VCaP (cell line): ENCODE measurements around the gene TMX3.

Experiments used
- H3K27ac ChIP-seq: fragments of 450-650 bp; 2 replicates; pipeline ENCODE4 v1.5.1; 2017
- TF ChIP-seq, protein P1 (sequence below): fragments of 450-650 bp; conservative IDR thresholded peaks from 2 replicates; pipeline ENCODE4 v1.5.1; 2017; ENCODE audit warnings: mild to moderate bottlenecking, moderate library complexity

The TMX3 gene

DNA sequence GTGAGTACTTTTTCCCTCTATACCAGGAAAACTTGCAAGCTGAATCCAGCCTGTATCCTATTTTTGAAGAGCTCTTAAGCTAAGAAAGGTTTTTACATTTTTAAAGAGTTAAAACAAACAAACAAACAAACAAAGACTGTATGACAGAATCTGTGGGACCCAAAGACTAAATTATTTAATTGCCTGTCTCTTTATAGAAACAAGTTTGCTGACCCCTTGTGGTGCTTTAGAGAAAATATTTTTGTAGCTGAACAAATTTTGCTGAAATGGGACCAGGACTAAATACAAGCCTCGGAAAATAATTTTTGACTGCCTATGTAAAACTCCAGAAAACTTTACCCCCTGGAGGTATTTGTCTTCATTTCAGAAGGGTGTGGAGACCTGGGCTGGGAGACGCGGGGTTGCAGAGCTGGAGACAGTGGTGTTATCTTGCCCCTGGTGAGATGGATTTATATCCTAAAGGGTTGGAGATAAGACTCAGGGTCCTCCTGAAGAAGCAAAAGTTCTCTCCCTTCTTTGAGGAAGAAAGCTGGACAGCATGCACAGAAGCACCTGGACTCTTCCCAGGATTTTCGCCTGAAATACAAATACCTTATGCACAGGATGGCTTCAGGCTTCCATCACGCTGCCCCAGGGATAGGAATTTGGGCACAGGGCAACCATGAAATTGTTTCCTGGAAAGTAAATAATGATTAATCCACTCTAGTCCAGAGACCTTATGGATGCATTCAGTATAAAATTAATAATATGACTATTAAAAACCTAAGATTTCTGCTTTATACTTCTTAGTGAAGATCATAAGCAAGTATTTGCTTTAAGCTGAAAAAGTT is 54.3 kb downstream of the TMX3 start:
- H3K27ac ChIP-seq = no peak overlapping the region
- TF ChIP-seq, protein P1, sequence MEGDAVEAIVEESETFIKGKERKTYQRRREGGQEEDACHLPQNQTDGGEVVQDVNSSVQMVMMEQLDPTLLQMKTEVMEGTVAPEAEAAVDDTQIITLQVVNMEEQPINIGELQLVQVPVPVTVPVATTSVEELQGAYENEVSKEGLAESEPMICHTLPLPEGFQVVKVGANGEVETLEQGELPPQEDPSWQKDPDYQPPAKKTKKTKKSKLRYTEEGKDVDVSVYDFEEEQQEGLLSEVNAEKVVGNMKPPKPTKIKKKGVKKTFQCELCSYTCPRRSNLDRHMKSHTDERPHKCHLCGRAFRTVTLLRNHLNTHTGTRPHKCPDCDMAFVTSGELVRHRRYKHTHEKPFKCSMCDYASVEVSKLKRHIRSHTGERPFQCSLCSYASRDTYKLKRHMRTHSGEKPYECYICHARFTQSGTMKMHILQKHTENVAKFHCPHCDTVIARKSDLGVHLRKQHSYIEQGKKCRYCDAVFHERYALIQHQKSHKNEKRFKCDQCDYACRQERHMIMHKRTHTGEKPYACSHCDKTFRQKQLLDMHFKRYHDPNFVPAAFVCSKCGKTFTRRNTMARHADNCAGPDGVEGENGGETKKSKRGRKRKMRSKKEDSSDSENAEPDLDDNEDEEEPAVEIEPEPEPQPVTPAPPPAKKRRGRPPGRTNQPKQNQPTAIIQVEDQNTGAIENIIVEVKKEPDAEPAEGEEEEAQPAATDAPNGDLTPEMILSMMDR = peak; percentile 73

DNA sequence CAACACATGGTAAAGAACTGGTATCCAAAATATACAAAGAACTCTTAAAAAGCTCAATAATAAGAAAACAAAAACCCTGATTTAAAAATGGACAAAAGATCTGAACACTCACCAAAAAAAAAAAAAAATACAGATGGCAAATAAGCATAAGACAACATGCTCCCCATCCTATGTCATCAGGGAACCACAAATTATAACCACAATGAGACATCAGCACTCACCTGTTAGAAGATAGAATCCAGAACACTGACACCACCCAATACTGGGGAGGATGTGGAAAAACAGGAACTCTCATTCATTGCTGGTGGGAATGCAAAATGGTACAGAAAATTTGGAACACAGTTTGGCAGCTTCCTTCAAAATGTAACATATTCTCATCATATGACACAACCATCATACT is 66.7 kb downstream of the TMX3 start:
- H3K27ac ChIP-seq = no peak overlapping the region
- TF ChIP-seq, protein P1 = no peak

DNA sequence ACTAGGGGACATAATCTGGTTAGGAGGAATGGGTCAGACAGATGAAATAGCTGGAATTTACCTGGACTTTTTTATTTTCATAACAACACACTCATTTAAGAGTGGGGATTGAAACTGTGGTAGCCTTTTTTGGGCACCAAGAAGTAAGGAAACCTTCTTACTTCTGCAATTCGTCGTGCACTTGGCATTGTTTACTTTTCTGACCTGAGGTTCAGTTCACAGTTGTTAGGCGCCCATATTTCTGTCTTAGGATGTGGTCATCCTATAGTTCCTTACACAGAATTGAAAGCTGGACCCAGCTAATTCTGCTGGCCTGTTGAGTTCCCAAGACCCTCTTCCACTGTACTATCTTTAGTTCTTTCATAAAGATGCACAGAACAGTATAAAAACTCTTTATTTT is 72.9 kb downstream of the TMX3 start:
- TF ChIP-seq, protein P1 = no peak
- no peak overlapping the region for H3K27ac ChIP-seq

DNA sequence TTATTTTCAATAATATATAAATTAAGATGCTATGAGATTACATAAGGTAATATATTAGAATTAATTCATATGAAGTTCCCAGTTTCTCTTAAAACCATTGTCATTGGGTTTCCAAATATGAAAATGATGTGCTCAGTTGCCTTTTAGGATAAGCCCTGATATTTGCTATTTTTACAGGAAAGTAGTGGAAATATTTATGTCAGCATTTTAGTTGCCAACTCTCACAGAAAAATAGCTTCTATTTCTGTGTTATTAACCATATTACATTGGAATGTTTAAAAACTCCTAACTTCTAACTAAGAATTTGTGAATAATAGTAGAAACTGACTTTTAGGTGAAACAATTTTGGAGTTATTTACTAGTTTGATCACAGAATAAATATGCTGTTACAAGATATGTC is 74.0 kb downstream of the TMX3 start:
- H3K27ac ChIP-seq = no peak overlapping the region
- TF ChIP-seq, protein P1 = no peak

DNA sequence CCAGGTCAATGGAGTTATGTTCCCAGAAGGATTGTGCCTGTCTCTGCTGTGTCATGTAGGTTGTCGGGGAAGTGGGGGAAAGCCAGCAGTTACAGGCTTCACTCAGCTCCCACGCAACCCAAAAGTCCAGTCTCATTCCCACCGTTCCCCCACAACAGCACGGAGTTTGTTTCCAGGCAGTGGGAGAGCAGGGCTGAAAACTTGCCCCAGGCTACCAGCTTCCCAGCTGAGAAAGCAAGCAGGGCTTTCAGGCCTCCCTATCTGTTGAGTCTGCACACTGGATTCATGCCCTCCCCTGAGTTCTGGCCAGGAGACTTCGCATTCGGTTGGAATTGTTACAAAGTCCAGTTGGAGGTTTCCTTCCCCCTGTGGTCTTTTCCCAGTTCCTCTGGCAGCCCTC is 76.3 kb downstream of the TMX3 start:
- TF ChIP-seq, protein P1 = no peak
- H3K27ac ChIP-seq = no peak overlapping the region

DNA sequence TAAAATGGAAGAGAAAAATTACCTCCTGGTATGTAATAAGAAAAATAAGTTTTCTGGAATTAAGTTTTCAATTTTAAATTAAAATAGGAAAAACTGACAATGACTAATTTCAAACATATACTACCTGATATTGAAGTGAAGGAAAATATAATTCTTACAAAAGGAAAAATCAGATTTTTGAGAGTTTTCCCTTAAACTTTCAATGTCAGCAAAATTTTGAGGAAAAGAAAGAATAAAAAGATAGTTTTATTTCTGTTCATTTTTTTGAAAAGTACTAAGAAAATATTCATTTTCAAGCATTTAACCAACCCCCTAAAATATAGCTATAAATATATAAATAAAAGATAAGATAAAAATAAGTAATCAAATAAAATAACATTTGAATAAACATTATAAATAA is 87.1 kb downstream of the TMX3 start:
- TF ChIP-seq, protein P1 = no peak
- H3K27ac ChIP-seq = no peak overlapping the region
